Neural cell (in vitro differentiated cells): ENCODE measurements around the gene CCIN.

Experiments used
- CTCF ChIP-seq: fragments of 450-650 bp; IDR thresholded peaks from 2 replicates; pipeline ENCODE4 v1.5.1; 2014; ENCODE audit warnings: antibody characterized with exemption, mild to moderate bottlenecking, moderate library complexity; ENCODE audit not compliant: poor library complexity, severe bottlenecking
- SMC3 ChIP-seq: fragments of 450-650 bp; conservative IDR thresholded peaks from 2 replicates; pipeline ENCODE4 v1.6.1; 2014; ENCODE audit warnings: antibody characterized with exemption, mild to moderate bottlenecking, moderate library complexity; ENCODE audit not compliant: poor library complexity

DNA sequence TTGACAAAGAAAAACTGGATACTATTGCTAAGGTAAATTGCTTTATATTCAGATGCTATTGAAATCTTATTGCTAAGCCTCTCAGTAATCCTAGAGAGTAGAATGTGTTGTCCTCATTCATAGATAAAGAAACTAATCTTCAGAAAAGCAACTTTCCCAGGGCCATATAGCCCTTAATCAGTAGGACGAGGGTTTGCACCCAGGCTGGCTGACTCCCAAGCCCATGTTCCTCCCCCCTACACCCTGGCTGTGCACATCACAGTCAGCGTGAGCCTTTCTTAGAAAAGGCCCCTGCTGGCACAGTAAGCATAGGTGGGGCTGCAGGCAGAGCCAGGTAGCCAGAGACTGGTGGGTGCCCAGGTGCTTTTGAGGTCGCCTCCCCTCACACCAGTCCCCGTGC lies 48.5 kb upstream of the CCIN start:
- TF ChIP-seq CTCF, result no peak
- TF ChIP-seq SMC3, result no peak
